ENCODE data around the gene IGLL1. TPM values are rescaled to one million over a fixed set of nuclear protein-coding genes. Genes with fewer than 3 reads are reported as not detected.
"Not testable (repeated sequence)": the region's sequence is repeated elsewhere in the genome, so short reads cannot be mapped to it uniquely, and the experiment has no call there.

Gene IGLL1
- total RNA-seq, 1 donor = not detected

DNA sequence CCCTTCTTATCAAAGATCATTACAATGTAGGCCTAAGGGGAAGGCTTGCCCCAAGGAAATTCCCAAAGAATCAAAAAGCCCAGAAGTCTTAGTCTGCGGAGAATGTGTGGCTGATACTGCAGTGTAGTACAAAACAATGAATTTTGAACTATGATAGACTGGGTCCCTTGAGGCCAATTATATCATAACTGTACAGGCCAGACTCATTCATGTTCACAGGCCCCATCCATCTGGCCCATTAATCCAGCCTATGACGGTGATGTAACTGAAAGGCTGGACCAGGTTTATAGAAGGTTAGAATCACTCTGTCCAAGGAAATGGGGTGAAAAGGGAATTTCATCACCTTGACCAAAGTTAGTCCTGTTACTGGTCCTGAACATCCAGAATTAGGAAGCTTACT is 35.2 kb downstream of the IGLL1 start:
- TF ChIP-seq, protein P1, sequence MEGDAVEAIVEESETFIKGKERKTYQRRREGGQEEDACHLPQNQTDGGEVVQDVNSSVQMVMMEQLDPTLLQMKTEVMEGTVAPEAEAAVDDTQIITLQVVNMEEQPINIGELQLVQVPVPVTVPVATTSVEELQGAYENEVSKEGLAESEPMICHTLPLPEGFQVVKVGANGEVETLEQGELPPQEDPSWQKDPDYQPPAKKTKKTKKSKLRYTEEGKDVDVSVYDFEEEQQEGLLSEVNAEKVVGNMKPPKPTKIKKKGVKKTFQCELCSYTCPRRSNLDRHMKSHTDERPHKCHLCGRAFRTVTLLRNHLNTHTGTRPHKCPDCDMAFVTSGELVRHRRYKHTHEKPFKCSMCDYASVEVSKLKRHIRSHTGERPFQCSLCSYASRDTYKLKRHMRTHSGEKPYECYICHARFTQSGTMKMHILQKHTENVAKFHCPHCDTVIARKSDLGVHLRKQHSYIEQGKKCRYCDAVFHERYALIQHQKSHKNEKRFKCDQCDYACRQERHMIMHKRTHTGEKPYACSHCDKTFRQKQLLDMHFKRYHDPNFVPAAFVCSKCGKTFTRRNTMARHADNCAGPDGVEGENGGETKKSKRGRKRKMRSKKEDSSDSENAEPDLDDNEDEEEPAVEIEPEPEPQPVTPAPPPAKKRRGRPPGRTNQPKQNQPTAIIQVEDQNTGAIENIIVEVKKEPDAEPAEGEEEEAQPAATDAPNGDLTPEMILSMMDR (IDR thresholded peaks at IDR 0.05; ENCODE audit: insufficient read depth, low read length) = no peak
- H3K4me3 ChIP-seq (ENCODE audit: low read depth, low read length) = no peak overlapping the region
- DNase-seq (ENCODE audit: low read depth) = no peak

DNA sequence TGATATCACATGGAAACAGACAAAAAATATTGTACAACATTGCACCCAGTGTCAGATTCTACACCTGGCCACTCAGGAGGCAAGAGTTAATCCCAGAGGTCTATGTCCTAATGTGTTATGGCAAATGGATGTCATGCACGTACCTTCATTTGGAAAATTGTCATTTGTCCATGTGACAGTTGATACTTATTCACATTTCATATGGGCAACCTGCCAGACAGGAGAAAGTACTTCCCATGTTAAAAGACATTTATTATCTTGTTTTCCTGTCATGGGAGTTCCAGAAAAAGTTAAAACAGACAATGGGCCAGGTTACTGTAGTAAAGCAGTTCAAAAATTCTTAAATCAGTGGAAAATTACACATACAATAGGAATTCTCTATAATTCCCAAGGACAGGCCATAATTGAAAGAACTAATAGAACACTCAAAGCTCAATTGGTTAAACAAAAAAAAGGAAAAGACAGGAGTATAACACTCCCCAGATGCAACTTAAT is 36.5 kb downstream of the IGLL1 start:
- H3K4me3 ChIP-seq (ENCODE audit: low read depth, low read length); DNase-seq (ENCODE audit: low read depth): not testable (repeated sequence)

DNA sequence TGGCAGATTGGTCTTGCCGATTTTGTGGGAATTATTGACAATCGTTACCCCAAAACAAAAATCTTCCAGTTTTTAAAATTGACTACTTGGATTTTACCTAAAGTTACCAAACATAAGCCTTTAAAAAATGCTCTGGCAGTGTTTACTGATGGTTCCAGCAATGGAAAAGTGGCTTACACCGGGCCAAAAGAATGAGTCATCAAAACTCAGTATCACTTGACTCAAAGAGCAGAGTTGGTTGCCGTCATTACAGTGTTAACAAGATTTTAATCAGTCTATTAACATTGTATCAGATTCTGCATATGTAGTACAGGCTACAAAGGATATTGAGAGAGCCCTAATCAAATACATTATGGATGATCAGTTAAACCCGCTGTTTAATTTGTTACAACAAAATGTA is 37.2 kb downstream of the IGLL1 start:
- TF ChIP-seq, protein P1 (IDR thresholded peaks at IDR 0.05; ENCODE audit: insufficient read depth, low read length) = no peak
- peak; percentile 47 for DNase-seq (ENCODE audit: low read depth)
- H3K4me3 ChIP-seq (ENCODE audit: low read depth, low read length) = no peak overlapping the region

DNA sequence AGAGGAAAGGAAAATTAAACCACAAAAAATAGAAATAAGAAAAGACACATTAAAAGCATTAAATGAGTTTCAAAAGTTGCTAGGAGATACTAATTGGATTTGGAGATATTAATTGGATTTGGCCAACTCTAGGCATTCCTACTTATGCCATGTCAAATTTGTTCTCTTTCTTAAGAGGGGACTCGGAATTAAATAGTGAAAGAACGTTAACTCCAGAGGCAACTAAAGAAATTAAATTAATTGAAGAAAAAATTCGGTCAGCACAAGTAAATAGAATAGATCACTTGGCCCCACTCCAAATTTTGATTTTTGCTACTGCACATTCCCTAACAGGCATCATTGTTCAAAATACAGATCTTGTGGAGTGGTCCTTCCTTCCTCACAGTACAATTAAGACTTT is 37.7 kb downstream of the IGLL1 start:
- not testable (repeated sequence) for H3K4me3 ChIP-seq (ENCODE audit: low read depth, low read length); DNase-seq (ENCODE audit: low read depth)

DNA sequence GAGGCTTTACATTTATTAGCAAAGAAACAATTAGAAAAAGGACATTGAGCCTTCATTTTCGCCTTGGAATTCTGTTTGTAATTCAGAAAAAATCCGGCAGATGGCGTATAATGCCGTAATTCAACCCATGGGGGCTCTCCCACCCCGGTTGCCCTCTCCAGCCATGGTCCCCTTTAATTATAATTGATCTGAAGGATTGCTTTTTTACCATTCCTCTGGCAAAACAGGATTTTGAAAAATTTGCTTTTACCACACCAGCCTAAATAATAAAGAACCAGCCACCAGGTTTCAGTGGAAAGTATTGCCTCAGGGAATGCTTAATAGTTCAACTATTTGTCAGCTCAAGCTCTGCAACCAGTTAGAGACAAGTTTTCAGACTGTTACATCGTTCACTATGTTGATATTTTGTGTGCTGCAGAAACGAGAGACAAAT is 38.2 kb downstream of the IGLL1 start:
- peak; percentile 27 for DNase-seq (ENCODE audit: low read depth)
- TF ChIP-seq, protein P1 (IDR thresholded peaks at IDR 0.05; ENCODE audit: insufficient read depth, low read length) = peak; percentile 52
- not testable (repeated sequence) for H3K4me3 ChIP-seq (ENCODE audit: low read depth, low read length)

DNA sequence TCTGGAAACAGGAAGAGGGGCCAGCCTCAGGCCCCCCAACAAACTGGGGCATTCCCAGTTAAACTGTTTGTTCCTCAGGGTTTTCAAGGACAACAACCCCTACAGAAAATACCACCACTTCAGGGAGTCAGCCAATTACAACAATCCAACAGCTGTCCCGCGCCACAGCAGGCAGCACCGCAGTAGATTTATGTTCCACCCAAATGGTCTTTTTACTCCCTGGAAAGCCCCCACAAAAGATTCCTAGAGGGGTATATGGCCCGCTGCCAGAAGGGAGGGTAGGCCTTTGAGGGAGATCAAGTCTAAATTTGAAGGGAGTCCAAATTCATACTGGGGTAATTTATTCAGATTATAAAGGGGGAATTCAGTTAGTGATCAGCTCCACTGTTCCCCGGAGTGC is 39.3 kb downstream of the IGLL1 start:
- not testable (repeated sequence) for DNase-seq (ENCODE audit: low read depth)

DNA sequence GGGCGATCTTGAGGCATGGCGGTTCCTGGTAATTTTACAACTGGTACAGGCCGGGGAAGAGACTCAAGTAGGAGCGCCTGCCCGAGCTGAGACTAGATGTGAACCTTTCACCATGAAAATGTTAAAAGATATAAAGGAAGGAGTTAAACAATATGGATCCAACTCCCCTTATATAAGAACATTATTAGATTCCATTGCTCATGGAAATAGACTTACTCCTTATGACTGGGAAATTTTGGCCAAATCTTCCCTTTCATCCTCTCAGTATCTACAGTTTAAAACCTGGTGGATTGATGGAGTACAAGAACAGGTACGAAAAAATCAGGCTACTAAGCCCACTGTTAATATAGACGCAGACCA is 40.3 kb downstream of the IGLL1 start:
- not testable (repeated sequence) for H3K4me3 ChIP-seq (ENCODE audit: low read depth, low read length); DNase-seq (ENCODE audit: low read depth)

More for the DNA sequence above, 39.3 kb downstream of the IGLL1 start:
- not testable (repeated sequence) for H3K4me3 ChIP-seq (ENCODE audit: low read depth, low read length)

DNA sequence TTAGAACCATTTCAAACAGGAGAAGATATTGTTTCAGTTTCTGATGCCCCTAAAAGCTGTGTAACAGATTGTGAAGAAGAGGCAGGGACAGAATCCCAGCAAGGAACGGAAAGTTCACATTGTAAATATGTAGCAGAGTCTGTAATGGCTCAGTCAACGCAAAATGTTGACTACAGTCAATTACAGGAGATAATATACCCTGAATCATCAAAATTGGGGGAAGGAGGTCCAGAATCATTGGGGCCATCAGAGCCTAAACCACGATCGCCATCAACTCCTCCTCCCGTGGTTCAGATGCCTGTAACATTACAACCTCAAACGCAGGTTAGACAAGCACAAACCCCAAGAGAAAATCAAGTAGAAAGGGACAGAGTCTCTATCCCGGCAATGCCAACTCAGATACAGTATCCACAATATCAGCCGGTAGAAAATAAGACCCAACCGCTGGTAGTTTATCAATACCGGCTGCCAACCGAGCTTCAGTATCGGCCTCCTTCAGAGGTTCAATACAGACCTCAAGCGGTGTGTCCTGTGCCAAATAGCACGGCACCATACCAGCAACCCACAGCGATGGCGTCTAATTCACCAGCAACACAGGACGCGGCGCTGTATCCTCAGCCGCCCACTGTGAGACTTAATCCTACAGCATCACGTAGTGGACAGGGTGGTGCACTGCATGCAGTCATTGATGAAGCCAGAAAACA is 40.8 kb downstream of the IGLL1 start:
- DNase-seq (ENCODE audit: low read depth) = peak; percentile 76
- no peak overlapping the region for H3K4me3 ChIP-seq (ENCODE audit: low read depth, low read length)
- TF ChIP-seq, protein P1 (IDR thresholded peaks at IDR 0.05; ENCODE audit: insufficient read depth, low read length) = peak; percentile 89

DNA sequence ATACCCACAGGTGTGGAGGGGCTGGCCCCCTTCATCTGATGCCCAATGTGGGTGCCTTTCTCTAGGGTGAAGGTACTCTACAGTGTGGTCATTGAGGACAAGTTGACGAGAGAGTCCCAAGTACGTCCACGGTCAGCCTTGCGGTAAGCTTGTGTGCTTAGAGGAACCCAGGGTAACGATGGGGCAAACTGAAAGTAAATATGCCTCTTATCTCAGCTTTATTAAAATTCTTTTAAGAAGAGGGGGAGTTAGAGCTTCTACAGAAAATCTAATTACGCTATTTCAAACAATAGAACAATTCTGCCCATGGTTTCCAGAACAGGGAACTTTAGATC is 41.4 kb downstream of the IGLL1 start:
- H3K4me3 ChIP-seq (ENCODE audit: low read depth, low read length); DNase-seq (ENCODE audit: low read depth): not testable (repeated sequence)

DNA sequence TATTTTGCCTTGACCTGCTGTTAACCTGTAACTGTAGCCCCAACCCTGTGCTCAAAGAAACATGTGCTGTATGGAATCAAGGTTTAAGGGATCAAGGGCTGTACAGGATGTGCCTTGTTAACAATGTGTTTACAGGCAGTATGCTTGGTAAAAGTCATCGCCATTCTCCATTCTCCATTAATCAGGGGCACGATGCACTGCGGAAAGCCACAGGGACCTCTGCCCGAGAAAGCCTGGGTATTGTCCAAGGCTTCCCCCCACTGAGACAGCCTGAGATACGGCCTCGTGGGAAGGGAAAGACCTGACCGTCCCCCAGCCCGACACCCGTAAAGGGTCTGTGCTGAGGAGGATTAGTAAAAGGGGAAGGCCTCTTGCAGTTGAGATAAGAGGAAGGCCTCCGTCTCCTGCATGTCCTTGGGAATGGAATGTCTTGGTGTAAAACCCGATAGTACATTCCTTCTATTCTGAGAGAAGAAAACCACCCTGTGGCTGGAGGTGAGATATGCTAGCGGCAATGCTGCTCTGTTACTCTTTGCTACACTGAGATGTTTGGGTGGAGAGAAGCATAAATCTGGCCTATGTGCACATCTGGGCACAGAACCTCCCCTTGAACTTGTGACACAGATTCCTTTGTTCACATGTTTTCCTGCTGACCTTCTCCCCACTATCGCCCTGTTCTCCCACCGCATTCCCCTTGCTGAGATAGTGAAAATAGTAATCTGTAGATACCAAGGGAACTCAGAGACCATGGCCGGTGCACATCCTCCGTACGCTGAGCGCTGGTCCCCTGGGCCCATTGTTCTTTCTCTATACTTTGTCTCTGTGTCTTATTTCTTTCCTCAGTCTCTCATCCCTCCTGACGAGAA is 42.0 kb downstream of the IGLL1 start:
- DNase-seq (ENCODE audit: low read depth); H3K4me3 ChIP-seq (ENCODE audit: low read depth, low read length): not testable (repeated sequence)

Data from fibroblast of the aortic adventitia (primary cell).